Activated CD8-positive, alpha-beta memory T cell treated with anti-CD3 and anti-CD28 coated beads for 1 hour (primary cell): ENCODE measurements around the gene LRRC55.

Experiments
- DNase-seq, 2 donors: peaks; one replicate each; pipeline ENCODE4 v3.0.0-alpha.2; 2020; ENCODE audit warnings: low read depth in 1 of 2; ENCODE audit errors: extremely low read depth in 1 of 2

Gene LRRC55

DNA sequence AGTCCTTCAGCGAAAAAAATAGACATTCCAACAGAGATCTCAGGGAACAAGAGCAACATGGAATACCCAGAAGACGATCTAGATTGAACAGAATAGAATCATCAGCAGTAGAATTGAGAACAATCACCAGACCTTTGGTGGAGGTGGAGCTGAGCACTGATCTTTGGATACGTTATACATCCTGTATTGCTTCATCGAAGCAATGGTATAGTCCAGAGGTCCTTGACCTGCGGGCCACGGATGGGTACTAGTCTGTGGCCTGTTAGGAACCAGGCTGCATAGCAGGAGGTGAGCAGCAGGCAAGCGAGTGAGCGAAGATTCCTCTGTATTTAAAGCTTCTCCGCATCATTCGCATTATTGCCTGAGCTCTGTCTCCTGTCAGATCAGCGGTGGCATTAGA is 17.6 kb downstream of the LRRC55 start:
- no peak for DNase-seq

DNA sequence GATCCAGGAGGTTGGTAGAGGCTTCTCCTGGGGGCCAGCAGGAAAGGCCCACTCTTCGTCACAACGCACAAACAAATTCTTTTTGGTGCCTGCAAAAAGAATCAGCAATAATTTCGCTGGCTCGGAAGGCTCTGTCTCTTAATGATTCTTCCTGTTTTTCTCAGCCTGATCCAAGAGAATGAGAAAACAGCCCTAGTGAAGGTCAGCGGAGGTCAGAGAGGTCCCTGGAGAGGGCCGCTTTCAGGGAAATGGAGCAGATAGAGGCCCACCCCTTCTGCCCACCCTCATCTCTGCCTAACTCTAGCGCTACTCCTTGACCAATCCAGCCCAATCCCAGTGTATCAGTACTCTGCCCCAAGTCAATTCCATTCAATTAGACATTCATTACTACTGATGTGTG is 19.2 kb downstream of the LRRC55 start:
- DNase-seq, result no peak

DNA sequence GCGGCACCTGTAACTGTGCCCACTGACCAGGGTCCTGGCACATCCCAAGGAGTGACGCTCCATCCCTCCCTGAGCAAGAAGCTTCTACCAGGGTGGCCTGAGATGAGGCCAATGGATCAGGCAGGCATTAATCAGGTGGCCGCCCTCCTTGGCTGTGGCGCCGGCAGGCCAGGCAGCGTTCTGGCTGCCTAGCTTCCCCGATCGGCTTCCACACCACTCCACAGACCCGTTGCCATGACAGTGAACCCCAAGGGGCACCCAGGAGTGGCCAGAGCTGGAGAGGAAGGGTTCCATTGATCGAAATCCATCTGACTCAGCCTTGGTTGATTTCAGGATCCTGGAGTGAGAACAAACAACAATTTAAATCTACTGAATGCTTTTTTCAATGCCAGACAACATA is 20.5 kb downstream of the LRRC55 start:
- no peak for DNase-seq

GRCh38 chr11:57203359-57203758 is 21.6 kb downstream of the LRRC55 start:
- no peak for DNase-seq

DNA sequence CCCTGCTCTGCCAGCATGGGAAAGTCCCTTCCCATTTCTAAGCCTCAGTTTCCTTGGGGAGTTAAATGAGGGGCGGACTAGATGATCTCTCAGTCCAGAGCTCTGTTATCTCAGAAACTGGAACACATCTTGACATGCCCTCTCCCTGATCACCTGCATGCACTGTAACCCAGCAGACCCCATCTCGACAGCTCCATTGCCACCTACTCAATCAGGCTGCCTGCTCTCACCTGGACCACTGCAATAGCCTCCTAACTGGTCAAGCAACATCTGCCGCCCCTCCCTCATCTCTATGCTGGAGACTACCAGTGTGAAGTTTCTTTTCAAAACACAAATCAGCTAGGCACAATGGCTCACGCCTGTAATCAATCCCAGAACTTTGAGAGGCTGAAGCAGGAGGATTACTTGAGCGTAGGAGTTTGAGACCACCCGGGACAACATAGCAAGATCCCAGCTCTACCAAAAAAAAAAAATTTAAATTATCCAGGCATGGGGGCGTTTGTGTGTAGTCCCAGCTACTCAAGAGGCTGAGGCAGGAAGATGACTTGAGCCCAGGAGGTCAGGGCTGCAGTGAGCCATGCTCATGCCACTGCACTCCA is 22.2 kb downstream of the LRRC55 start:
- DNase-seq, result no peak

GRCh38 chr11:57205041-57205641 is 23.4 kb downstream of the LRRC55 start:
- DNase-seq, result no peak

GRCh38 chr11:57207168-57207567 is 25.4 kb downstream of the LRRC55 start:
- no peak for DNase-seq

- DNase-seq, result no peak
Observed at GRCh38 chr11:57210781-57211180, 29.0 kb downstream of the LRRC55 start.

DNA sequence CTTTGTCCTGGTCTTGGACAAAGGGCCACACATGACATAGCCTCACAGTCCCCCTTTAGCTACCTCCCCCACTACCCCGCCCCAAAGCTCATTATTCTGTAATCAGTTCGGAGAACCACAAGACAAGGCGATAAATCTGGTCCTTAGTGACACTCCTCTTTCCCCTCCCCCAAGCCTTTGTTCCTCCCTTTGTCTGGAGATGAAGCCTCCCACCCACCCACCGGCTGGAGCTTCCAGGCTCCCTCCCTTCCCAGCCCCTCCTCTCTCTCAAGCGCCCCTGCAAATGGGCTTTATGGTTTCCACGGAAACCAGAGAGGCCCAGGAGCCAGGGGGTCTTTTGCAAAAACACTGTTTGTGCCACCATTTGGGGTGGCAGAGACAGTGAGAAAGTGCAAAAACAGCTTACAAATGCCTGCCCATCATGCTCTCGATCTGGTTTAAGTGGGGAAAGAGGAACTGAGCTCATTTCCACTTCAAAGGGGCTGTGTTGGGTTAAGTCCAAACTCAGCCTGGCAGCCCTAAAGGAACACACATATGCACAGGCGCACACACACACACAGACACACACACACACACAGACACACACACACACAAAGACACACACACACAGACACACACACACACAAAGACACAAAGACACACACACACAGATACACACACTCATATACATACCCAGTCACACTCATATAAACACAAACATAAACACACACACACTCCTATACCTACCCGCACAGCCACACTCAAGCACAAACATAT is 31.8 kb downstream of the LRRC55 start:
- DNase-seq, result no peak

GRCh38 chr11:57214098-57214417 is 32.3 kb downstream of the LRRC55 start:
- DNase-seq, result no peak

- DNase-seq, result no peak
Observed at GRCh38 chr11:57214494-57214893, 32.7 kb downstream of the LRRC55 start.

GRCh38 chr11:57216463-57216862 is 34.7 kb downstream of the LRRC55 start:
- DNase-seq, result no peak

DNA sequence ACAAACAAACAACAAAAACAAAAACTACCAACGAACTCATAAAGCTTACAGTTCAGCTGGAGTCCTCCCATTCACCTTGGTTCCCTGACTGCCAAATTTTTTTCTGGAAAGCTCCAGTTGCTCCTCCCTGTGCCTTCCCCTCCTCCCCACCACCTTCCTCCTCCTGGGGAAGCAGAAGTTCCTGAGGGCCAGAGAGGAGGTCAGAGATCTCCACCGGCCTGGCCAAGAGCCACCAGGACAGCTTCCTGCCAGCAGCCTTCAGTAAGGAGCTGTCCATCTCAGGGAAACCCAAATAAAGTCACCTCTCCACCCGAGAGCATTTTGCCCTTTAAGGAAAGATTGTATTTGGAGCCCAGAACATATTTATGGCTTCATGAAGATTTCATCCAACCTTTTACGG is 35.3 kb downstream of the LRRC55 start:
- no peak for DNase-seq

DNA sequence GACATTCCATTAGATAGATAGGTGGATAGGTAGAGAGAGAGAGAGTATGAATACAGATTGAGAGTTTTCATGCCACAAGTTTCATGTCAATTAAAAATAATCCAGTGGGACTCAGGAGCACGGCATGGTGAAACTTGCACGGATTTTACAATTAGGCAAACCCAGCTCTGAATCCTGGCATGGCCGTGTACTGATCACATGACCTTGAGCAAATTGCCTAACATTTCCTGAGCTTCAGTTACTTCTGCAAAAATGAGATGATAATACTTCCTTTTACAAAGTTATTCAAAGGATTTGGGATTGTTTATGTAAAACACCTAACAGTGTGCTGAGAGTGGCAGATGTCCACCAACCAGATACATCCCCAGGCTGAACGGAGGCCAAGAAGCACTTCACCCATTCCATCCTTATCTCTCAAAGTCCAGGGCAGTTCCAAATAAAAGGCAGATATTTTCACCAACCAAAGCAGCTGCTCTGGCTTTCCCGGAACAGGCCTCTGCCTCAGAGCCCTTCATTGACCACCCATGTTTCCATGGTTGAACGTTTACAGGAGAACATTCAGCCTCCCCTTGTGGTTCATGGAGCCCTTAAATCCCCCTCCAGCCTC is 37.4 kb downstream of the LRRC55 start:
- DNase-seq, result no peak

- DNase-seq, result no peak
Observed at GRCh38 chr11:57222239-57222638, 40.5 kb downstream of the LRRC55 start.

DNA sequence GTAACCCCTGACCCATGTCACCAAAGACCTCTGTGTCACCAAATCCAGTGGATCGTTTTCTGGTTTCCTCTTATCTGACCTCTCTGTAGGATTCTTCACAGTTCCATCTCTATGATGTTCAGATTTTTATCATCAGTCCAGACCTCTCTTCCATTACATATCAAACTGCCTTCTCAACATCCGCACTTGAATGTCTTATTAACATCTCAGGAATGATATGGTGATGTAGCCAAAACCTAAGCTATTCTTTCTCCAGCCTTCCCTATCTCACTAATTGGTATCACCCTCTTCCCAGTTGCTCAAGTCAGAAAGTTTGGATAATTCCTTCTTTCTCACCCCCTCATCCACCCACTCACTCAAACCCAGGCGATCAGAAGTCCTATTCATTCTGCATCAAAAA is 41.8 kb downstream of the LRRC55 start:
- DNase-seq, result no peak

DNA sequence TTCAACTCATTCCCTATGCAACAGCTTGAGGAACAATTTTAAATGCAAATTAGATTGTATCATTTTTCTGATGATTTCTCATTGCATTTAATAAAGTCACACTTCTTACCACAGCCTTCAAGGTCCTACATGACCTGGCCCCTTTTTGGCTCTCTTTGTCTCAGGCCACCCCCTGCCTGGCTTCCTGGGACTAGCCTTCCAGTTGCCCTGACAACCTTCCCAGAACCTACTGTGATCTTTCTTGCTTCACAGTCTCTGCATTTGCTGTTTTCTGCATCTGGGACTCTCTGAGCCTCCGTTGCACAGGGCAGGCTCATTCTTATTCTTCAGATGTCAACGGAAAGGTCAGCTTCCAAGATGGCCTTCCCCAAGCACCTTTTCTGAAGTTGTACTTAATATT is 42.4 kb downstream of the LRRC55 start:
- no peak for DNase-seq

DNA sequence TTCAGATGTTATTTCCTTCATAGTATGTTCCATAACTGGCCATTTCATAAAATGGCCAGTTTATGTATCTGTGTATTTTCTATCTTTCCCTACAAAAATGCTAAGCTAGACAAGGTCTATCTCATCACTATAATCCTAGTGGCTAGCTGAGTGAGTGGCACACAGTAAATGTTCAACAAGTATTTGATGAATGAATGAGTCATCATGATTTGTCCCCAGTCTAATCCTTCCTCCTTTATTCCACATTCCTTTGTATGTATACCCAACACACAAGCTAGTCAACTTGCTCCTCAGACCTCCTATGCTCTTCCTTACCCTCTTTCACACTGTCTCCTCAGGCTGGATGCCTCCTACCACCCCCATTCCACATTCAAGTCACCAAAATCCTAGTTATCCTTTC is 42.8 kb downstream of the LRRC55 start:
- DNase-seq, result no peak

- DNase-seq, result no peak
Observed at GRCh38 chr11:57228600-57228999, 46.8 kb downstream of the LRRC55 start.

DNA sequence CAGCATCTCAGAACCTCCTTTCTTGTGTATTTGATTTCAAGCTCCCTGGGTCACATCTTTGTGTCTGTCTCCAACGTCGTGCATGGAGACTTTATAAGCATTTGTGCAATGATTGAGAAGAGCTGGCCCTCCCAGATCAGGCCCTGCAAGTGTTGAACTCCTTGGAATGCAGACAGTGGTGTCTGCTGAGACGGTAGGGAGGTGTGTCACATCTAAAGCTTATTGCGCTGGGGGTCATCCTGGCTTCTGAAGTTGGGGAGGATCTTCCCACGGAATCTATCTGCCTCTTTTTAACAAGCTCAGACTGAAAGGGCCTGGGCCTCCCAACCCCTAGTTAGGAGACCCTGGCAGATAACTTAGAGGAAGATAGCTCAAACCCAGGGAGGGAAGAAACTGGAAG is 48.6 kb downstream of the LRRC55 start:
- DNase-seq, result no peak

GRCh38 chr11:57230791-57231538 is 49.2 kb downstream of the LRRC55 start:
- DNase-seq, result no peak
